ENCODE data around the gene HIVEP2.

Gene HIVEP2

GRCh38 chr6:142887517-142887916, 57.5 kb downstream of the HIVEP2 start:
- DNase-seq = no peak

GRCh38 chr6:142886431-142887170, 58.4 kb downstream of the HIVEP2 start:
- DNase-seq = peak; percentile 7

GRCh38 chr6:142885182-142885867, 59.7 kb downstream of the HIVEP2 start:
- no peak for DNase-seq

DNA sequence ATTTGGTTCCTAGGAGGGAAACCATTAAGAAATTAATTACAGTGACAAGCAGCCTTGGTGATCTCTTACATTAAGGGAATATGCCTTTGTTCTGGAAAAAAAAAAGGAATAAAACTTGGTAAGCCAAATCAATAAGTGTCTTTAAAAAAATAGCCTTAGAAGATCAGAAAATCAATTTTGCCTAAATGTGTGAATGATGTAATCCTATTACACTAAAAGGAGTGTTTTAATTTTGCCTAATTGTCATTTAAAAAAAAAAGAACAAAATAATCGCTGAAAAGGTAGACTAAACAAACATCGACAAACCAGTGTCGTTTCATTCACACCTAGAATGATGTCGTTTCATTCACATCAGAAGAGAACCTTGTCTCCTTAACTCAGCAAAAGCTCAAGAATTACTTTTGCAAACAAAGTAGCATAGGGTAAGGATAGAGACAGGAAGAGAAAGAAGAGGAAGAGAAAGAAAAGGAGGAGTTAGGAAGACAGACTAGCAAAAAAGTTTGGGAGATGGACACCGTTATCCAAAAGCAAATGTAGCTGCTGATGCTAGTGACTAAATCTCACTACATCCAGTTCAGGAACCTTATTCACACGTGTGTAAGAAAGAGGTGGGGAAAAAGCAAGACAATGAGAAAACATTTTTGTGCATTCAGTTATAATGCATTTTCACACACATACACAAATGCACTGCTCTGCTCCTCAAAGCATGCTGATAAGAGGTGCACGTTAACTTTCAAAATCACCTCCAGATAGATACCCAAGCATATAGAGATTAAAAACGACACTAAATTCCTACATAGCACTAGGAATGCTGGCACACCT, 60.6 kb downstream of the HIVEP2 start:
- DNase-seq = no peak

DNA sequence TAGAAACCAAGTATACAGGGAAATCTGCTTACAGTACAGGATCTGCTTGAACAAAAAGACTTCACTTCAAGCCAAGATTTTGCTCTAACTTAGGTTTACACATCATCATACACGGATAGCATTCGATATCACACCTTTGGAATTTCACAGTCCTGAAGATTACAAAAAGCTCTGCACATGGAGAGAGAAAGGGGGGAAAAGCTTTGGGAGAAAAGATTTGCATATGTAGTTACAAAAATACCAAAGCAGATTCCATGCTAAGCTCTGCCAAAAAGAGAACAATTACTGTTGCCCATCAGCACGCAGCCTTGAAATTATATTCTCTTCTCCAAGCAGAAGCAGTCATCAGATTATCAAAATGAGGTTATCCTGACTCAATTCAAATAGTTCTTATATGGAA, 62.0 kb downstream of the HIVEP2 start:
- DNase-seq = no peak

GRCh38 chr6:142881761-142882160, 63.2 kb downstream of the HIVEP2 start:
- DNase-seq = no peak

- DNase-seq = no peak
These were observed 63.7 kb downstream of the HIVEP2 start for GRCh38 chr6:142881290-142881689.

DNA sequence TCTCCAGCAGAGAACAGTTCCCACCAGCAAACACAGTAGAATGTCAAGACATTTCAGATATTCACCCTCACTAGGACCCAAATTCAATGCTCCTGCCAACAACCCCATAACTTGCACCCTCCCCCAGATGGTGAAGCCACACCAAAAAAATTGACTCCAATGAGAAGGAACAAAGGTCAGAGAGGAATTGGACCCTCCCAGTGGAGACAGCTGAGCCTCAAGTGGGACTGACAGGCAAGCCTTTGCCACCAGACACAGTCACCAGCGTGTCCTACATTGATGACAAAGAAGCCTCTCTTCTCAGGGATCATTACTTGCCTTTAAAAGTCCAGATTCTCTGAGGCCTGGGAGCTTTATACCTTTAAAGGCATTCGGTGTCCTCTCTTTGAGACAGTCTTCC, 64.8 kb downstream of the HIVEP2 start:
- DNase-seq = no peak

DNA sequence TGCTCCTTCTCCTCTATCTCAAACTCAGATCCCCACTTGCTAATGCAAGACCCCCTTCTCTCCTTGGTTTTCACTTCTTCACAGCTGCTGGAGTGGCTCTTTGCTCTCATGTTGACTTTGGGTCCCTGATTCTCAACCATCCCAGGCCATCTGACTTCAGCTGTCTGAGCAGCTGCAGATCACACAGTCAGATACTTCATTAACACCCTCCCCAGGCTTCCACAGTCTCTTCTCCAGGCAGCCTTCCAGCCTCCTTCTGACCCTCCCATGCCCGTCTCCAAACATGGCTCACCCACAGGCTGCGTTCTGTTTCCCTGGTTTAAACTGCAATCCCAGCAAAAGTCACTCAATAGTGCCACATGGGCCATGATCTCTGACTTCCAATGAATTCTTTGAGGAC, 65.4 kb downstream of the HIVEP2 start:
- DNase-seq = no peak

DNA sequence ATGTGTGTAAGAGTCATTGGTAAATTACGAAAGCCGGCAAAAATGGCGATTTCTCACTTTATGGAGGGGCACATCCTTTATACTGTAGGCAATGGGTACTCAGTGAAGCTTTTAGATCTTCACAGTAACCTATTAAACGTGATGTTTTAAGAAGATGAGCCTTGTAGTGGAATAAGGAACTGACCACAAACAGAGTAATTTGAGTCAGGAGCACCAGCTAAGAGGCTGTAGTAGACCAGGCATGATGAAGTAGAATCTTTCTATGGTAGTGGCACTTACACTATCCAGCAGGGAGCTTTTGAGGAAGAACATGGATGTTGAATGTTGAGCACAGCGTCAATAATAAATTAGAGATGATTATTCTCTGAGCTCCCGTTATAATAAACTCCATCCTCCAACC, 65.9 kb downstream of the HIVEP2 start:
- no peak for DNase-seq

- no peak for DNase-seq
These were observed 66.6 kb downstream of the HIVEP2 start for GRCh38 chr6:142878407-142878806.

- no peak for DNase-seq
These were observed 70.3 kb downstream of the HIVEP2 start for GRCh38 chr6:142874676-142875075.

DNA sequence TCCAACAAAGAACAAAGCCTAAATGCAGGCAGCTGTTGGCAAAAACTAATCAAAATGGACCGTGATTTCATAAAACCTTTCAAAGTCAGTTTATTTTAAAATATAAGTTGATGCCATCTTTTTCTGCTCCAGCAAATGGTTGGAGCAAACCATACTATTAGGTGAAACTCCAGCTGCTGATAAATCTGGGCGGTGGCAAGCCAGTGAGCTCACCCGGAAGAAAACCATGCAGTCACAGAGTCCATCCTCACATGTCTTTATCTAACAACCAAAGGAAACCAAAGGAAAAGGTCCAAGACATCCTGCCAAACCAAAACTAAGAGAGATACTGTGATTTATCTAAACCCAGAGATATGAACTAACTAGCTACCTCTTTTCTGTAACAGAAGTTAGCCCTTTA, 72.6 kb downstream of the HIVEP2 start:
- no peak for DNase-seq

- DNase-seq = no peak
These were observed 73.1 kb downstream of the HIVEP2 start for GRCh38 chr6:142871910-142872331.

DNA sequence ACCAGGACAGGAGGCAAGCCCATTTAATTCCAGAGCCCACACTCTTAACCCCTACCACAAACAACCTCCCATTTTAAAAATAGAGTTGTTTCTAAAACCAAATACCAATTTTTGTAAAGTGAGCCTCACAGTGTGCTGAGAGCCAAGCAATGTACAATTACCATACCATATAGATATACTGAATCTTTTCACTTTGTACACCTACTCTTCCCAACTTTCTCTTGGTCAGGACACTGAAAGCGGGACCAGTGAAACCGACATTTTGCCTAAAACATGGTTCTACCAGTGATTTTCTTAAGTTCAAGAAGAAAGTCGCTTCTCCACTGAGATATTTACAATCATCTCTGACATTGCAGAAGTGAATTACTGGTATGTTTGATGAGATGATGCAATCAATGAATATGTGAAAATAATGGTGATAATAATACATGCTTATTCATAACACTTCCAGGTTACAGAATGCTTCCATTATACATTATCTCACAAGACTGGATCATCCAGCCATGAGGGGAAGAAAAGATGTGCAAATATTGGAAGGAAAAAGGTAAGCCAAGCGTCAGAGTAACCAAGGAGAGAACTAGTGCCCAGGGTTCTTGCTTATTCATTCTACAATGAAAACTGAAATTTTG, 74.1 kb downstream of the HIVEP2 start:
- no peak for DNase-seq

GRCh38 chr6:142868917-142869316, 76.1 kb downstream of the HIVEP2 start:
- no peak for DNase-seq

DNA sequence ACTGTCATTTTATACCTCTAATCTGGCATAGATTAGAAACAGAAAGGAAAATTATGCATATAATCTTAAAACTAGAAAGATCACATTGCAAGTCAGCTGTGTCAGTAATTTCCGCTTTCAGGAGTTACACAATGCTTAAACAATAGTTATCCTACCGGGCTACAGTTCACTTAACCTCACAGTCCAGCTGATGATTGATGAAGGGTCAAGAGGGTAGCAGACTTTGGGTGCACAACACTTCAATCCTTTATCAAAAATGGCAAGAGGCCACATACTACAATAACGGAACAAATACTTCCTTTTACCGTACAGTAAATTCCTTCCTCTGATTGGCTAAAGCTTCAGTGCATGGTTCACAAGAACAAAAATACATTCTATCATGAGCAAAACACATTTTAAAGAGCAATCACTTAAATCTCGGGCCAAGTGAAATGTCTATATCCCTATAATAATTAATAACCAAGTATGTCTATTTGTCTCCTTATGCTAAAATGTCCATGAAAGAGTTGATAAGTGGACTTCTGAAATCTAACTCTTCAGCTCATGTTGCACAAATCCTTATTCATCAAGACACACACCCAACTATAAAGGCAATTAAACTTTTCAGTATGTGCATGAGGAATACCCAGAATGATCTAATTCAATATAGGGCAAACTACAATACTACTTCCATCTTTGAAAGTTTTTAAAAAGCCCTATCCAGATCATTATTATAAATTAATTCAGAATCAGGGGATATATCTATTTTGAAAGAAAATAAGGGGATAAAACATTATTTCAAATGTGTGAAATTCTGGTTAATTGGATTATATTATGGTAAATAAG, 76.8 kb downstream of the HIVEP2 start:
- DNase-seq = no peak

GRCh38 chr6:142867355-142867801, 77.6 kb downstream of the HIVEP2 start:
- DNase-seq = no peak

DNA sequence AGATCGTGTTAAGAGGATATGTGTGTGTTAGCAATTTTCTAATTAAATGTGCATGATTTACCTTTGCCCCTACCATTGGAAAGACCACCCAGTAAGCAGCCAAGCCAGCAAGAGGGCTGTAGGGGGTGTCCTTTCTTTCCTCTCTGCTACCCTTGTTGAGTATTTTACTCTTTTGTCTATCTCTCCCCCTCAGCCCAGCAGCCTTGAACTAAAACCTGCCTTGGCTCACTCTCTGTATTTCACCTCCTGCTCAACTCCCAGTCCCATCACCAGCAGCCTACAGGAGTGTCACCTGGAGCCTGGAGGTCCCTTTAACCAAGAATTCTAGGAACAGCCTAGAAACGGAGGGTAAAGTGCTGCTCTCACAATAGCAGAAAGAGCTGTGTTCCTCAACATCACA, 81.0 kb downstream of the HIVEP2 start:
- no peak for DNase-seq

GRCh38 chr6:142861711-142862110, 83.3 kb downstream of the HIVEP2 start:
- no peak for DNase-seq

DNA sequence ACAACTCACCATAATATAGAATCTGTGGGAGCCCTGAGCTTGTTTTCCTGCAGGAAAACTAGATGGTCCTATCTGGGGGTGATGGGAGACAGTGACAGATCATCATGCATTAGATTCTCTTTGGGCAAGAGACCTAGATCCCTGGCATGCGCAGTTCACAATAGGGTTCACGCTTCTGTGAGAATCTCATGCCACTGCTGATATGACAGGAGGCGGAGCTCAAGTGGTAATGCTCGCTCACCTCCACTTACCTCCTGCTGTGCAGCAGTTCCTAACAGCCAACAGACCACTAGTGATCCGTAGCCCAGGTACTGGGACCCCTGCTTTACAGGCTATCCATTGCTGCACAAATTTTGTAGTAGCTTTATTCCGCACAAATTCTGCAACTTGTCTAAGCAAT, 84.5 kb downstream of the HIVEP2 start:
- no peak for DNase-seq

Measured in NCI-H1417 treated with DMSO at 0.1 percent for 48 hours (cell line).